Subcutaneous adipose tissue (tissue), 4 donors: ENCODE measurements around the gene COL15A1. TPM values are rescaled to one million over a fixed set of nuclear protein-coding genes. Genes with fewer than 3 reads are reported as not detected.

ENCODE experiments used
- CTCF ChIP-seq: fragments of 450-650 bp; IDR thresholded peaks from one replicate; pipeline ENCODE4 v1.5.1; 2016; ENCODE audit warnings: low read depth, mild to moderate bottlenecking, control low read depth, antibody characterized with exemption, moderate library complexity
- total RNA-seq, 4 donors: library from RNA; depleted of rRNA; stranded (reverse); fragments of >200 nt; gene quantifications; one replicate each; pipeline ENCODE4 v1.1.0, GENCODE V29; 2016

The COL15A1 gene
- 10 to 100 TPM; 21.2 to 85.5 (median 59.4) TPM for total RNA-seq

- no peak for TF ChIP-seq CTCF
Measured at GRCh38 chr9:98943682-98944056, at the start of gene COL15A1. COL15A1 (plus strand) TSS chr9:98943907; CDS start chr9:98944062, 155 bp downstream.

GRCh38 chr9:98894171-98894570 is 49.5 kb upstream of the COL15A1 start:
- TF ChIP-seq CTCF = no peak

GRCh38 chr9:98894761-98895160 is 48.9 kb upstream of the COL15A1 start:
- no peak for TF ChIP-seq CTCF

- TF ChIP-seq CTCF = no peak
Measured at GRCh38 chr9:98896632-98897031, 47.1 kb upstream of the COL15A1 start.

- TF ChIP-seq CTCF = no peak
Measured at GRCh38 chr9:98897745-98898144, 46.0 kb upstream of the COL15A1 start.

GRCh38 chr9:98899408-98900056 is 44.2 kb upstream of the COL15A1 start:
- no peak for TF ChIP-seq CTCF

GRCh38 chr9:98900244-98900643 is 43.5 kb upstream of the COL15A1 start:
- TF ChIP-seq CTCF = no peak
